ENCODE results near the gene KRT13.

Gene KRT13

DNA sequence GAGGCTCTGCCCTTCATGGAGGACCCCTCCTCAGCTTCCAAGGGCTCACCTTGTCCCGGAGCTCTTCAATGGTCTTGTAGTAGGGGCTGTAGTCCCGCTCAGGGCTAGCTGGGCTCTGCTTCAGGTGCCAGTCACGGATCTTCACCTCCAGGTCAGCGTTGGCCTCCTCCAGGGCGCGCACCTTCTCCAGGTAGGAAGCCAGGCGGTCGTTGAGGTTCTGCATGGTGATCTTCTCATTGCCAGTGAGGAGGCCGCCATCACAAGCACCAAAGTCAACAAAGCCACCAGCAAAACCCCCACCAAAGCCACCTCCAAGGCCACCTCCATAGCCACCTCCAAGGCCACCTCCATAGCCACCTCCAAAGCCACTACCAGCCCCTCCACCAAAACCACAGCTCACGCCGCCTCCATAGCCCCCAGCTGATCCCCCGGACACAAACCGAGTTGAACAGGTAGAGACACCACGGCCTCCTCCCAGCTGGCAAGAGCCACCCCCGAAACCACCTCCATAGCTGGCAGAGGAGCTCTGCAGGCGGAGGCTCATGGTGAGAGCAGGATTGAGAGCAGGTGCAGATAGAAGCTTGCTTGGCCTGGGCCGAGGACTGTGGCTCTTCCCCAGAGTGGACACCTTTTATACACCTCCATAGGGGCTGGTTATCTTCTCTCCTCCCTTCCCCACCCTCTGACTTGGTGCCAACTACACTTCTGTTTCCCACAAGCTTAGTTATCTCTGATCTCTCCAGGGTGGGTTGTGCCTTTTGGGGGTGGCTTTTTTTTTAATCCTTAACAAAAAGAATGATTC, at the start of gene KRT13:
TSS of gene KRT13 (minus strand) at position 606 of the 802 bp plus-strand sequence. CDS start at position 544, 62 bp downstream.
- no peak within 1 kb of the TSS for H3K9ac ChIP-seq (ENCODE audit: low read length in 2 of 2)
- H3K36me3 ChIP-seq (ENCODE audit: control insufficient read depth in 2 of 2, insufficient read depth in 2 of 2, low read length in 2 of 2), result no peaks in the 10 kb centered on the region
- no peaks in the 10 kb centered on the region for H3K9me3 ChIP-seq (ENCODE audit: control insufficient read depth in 2 of 2, low read length in 2 of 2)
- H3K27ac ChIP-seq (ENCODE audit: low read length), result no peak within 1 kb of the TSS
- H3K27me3 ChIP-seq (ENCODE audit: control insufficient read depth in 1 of 2, insufficient read depth in 2 of 2, low read length in 2 of 2), result no peaks in the 10 kb centered on the region
- H3K4me1 ChIP-seq (ENCODE audit: control insufficient read depth, insufficient read depth, low read length), result no peaks in the 10 kb centered on the region
- H3K4me3 ChIP-seq (ENCODE audit: low read length in 2 of 2), result no peak within 1 kb of the TSS

DNA sequence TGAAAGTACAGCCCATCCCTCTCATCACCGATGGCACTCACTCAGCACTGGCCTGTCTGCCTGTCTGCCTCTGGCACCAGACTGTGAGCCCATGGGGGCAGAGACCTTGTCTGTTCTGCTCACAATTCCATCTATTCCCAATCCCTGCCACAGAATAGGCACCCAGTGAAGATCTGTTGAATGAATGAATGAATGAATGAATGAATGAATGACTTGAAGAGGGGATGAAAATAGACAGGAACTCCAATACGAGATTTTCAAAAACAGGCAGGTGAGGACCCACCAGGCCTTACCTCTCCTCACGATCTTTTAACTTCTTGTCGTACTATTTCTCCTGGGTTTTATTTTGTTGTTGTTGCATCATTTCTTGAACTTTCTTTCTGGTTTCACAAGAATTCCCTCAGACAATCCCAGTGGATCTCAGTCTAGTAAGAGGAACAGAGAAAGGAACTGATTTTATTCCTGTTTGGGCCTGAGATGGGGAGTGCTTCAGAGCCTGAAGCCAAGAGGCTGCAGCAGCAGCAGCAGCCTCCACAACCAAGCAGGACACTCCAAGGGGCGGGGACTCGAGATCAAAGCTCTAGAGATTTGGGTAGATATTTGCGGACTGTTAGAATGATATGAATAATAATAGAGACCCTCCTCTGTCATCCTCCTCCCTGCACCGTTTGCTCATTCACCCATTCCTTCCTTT, 48.7 kb upstream of the KRT13 start:
- no peak overlapping the region for H3K27ac ChIP-seq (ENCODE audit: low read length)

DNA sequence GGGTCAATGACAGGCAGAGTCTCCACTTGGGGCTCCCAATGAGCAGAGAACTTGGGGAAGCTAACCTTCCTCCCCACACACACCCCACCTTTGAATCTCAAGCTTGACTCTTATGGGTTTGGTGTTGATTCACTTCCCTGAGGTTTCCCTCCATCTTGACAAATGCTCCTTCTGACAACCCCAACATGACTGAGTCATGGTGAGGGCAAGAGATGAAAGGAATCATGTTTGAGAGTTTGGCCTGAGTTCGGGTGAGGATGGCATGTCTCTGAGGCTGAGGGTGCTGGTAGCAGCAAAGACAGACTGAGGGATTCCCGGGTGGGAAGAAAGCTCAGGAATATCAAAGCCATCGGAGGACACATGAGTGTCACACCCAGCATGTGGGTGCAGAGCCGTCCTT, 47.8 kb upstream of the KRT13 start:
- Histone ChIP-seq H3K36me3 (ENCODE audit: control insufficient read depth in 2 of 2, insufficient read depth in 2 of 2, low read length in 2 of 2) (no peaks in the 10 kb centered on the region), H3K27ac (ENCODE audit: low read length) (no peak overlapping the region), H3K27me3 (ENCODE audit: control insufficient read depth in 1 of 2, insufficient read depth in 2 of 2, low read length in 2 of 2) (peaks cover 0 to 8% of the 10 kb centered on the region in 2 donors), H3K9ac (ENCODE audit: low read length in 2 of 2) (no peak overlapping the region), H3K4me3 (ENCODE audit: low read length in 2 of 2) (no peak overlapping the region), H3K4me1 (ENCODE audit: control insufficient read depth, insufficient read depth, low read length) (peaks cover 11% of the 10 kb centered on the region), H3K9me3 (ENCODE audit: control insufficient read depth in 2 of 2, low read length in 2 of 2) (no peaks in the 10 kb centered on the region)

More for the DNA sequence above, 48.7 kb upstream of the KRT13 start:
- no peaks in the 10 kb centered on the region for H3K9me3 ChIP-seq (ENCODE audit: control insufficient read depth in 2 of 2, low read length in 2 of 2)
- H3K27me3 ChIP-seq (ENCODE audit: control insufficient read depth in 1 of 2, insufficient read depth in 2 of 2, low read length in 2 of 2), result peaks cover 0 to 8% of the 10 kb centered on the region in 2 donors
- H3K9ac ChIP-seq (ENCODE audit: low read length in 2 of 2), result no peak overlapping the region
- H3K36me3 ChIP-seq (ENCODE audit: control insufficient read depth in 2 of 2, insufficient read depth in 2 of 2, low read length in 2 of 2), result no peaks in the 10 kb centered on the region
- H3K4me3 ChIP-seq (ENCODE audit: low read length in 2 of 2), result no peak overlapping the region
- H3K4me1 ChIP-seq (ENCODE audit: control insufficient read depth, insufficient read depth, low read length), result peaks cover 1% of the 10 kb centered on the region

DNA sequence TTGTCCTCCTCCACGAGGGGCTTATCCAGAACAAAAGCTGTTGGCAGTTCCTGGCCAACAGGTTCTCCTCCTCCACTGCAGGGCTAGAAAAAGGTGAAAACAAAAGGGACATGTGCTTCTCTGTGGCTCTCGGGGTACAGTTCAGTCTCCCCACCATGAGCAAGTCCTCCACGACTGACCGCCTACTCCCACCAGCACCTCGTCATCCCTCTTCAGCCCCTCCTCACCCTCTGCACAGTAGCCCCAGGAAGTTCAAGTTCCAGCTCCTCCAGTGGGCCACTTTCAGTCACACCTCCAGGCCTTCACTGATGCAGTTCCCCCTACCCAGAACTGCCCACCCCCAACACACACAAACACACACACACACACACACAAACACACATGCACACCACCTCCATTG, 47.0 kb upstream of the KRT13 start:
- no peaks in the 10 kb centered on the region for H3K36me3 ChIP-seq (ENCODE audit: control insufficient read depth in 2 of 2, insufficient read depth in 2 of 2, low read length in 2 of 2)
- H3K4me3 ChIP-seq (ENCODE audit: low read length in 2 of 2), result no peak overlapping the region
- peaks cover 0 to 8% of the 10 kb centered on the region in 2 donors for H3K27me3 ChIP-seq (ENCODE audit: control insufficient read depth in 1 of 2, insufficient read depth in 2 of 2, low read length in 2 of 2)
- H3K4me1 ChIP-seq (ENCODE audit: control insufficient read depth, insufficient read depth, low read length), result peaks cover 18% of the 10 kb centered on the region
- no peaks in the 10 kb centered on the region for H3K9me3 ChIP-seq (ENCODE audit: control insufficient read depth in 2 of 2, low read length in 2 of 2)
- H3K27ac ChIP-seq (ENCODE audit: low read length), result no peak overlapping the region
- H3K9ac ChIP-seq (ENCODE audit: low read length in 2 of 2), result no peak overlapping the region

DNA sequence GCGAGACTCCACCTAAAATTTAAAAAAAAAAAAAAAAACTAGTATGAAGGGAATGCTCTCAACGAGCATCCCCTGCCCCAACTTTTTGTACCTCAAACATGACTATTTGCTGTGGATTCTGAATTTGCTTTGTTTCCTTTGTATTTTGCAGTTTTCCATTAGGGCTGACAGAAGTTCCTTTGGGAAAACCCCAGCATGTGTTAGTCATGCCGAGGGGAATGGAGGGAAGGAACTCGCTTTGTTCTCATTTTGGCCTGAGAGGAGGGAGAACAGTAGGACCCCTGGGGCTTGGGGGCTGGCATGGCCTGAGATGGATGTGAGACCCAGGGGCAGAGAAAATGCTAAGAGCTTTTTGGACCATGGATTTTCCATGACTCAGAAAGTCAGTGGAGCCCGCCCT, 46.0 kb upstream of the KRT13 start:
- Histone ChIP-seq H3K4me1 (ENCODE audit: control insufficient read depth, insufficient read depth, low read length) (peaks cover 18% of the 10 kb centered on the region), H3K9me3 (ENCODE audit: control insufficient read depth in 2 of 2, low read length in 2 of 2) (peaks cover 0 to 2% of the 10 kb centered on the region in 2 donors), H3K4me3 (ENCODE audit: low read length in 2 of 2) (no peak overlapping the region), H3K27me3 (ENCODE audit: control insufficient read depth in 1 of 2, insufficient read depth in 2 of 2, low read length in 2 of 2) (peaks cover 0 to 6% of the 10 kb centered on the region in 2 donors), H3K36me3 (ENCODE audit: control insufficient read depth in 2 of 2, insufficient read depth in 2 of 2, low read length in 2 of 2) (no peaks in the 10 kb centered on the region), H3K27ac (ENCODE audit: low read length) (no peak overlapping the region), H3K9ac (ENCODE audit: low read length in 2 of 2) (no peak overlapping the region)

DNA sequence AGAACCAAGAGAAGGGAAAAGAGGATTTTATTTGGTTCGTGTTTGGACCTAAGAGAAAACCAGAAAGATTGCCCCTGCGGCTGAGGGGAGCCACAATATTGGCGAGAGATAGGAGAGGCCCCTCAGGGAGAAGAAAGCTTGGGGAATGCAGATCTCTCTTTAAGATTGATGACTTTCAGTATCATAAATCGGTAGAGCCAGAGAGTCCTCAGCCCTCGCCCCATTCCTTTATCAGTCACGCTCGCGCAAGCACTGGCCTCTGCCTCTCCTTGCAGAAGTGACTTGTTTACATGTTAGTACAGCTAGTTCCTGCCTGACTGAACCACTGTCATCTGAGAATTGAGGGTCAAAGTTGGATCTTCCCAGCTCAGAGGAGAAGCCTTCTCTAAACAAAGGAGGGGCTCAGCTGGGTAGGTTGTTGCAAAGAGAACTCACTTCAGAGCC, 44.2 kb upstream of the KRT13 start:
- Histone ChIP-seq H3K36me3 (ENCODE audit: control insufficient read depth in 2 of 2, insufficient read depth in 2 of 2, low read length in 2 of 2) (no peaks in the 10 kb centered on the region), H3K4me1 (ENCODE audit: control insufficient read depth, insufficient read depth, low read length) (peaks cover 18% of the 10 kb centered on the region), H3K9me3 (ENCODE audit: control insufficient read depth in 2 of 2, low read length in 2 of 2) (peaks cover 0 to 3% of the 10 kb centered on the region in 2 donors), H3K27me3 (ENCODE audit: control insufficient read depth in 1 of 2, insufficient read depth in 2 of 2, low read length in 2 of 2) (peaks cover 0 to 6% of the 10 kb centered on the region in 2 donors), H3K9ac (ENCODE audit: low read length in 2 of 2) (no peak overlapping the region), H3K27ac (ENCODE audit: low read length) (no peak overlapping the region), H3K4me3 (ENCODE audit: low read length in 2 of 2) (no peak overlapping the region)

DNA sequence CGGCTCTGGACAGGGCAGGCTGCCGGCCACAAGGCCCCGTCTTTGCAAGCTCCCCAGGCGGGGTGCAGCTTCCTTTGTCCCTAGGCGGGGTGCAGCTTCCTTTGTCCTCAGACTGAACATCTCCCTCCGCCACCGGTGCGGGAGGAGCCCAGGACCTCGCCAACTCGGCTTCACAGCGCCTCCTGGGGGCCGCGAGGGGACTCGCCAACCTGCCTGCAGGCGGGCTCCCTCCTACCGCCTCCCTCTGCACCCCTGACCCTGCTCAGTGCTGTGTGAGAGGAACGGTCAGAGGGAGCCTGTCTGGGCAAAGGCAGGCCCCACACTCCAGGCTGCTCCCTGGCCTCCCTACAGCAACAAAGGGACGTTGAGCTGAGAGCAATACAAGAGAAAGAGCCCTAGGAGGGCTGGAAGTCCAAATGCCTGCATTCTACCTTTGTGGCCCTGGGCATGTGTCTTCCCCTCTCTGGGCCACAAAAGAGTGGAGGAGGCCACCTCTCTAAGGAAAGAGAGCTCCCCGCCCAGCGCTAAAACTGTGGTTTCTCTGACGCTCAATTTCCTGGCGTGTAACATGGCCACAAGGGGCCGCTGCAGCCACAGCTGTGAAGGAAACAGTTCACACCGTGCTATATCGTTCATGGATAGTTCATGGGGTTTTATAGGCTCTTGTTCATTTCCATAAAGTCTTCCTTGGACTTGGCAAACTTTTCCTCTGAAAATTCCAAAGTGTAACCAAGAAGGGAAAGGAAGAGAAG, 43.6 kb upstream of the KRT13 start:
- no peak overlapping the region for H3K27ac ChIP-seq (ENCODE audit: low read length)
- no peaks in the 10 kb centered on the region for H3K36me3 ChIP-seq (ENCODE audit: control insufficient read depth in 2 of 2, insufficient read depth in 2 of 2, low read length in 2 of 2)
- peaks cover 18% of the 10 kb centered on the region for H3K4me1 ChIP-seq (ENCODE audit: control insufficient read depth, insufficient read depth, low read length)
- peaks cover 0 to 3% of the 10 kb centered on the region in 2 donors for H3K9me3 ChIP-seq (ENCODE audit: control insufficient read depth in 2 of 2, low read length in 2 of 2)
- H3K9ac ChIP-seq (ENCODE audit: low read length in 2 of 2), result peak overlapping the region in 1 of 2 donors; percentile 47
- peaks cover 0 to 6% of the 10 kb centered on the region in 2 donors for H3K27me3 ChIP-seq (ENCODE audit: control insufficient read depth in 1 of 2, insufficient read depth in 2 of 2, low read length in 2 of 2)
- peak overlapping the region; percentile 62 to 70 for H3K4me3 ChIP-seq (ENCODE audit: low read length in 2 of 2)

DNA sequence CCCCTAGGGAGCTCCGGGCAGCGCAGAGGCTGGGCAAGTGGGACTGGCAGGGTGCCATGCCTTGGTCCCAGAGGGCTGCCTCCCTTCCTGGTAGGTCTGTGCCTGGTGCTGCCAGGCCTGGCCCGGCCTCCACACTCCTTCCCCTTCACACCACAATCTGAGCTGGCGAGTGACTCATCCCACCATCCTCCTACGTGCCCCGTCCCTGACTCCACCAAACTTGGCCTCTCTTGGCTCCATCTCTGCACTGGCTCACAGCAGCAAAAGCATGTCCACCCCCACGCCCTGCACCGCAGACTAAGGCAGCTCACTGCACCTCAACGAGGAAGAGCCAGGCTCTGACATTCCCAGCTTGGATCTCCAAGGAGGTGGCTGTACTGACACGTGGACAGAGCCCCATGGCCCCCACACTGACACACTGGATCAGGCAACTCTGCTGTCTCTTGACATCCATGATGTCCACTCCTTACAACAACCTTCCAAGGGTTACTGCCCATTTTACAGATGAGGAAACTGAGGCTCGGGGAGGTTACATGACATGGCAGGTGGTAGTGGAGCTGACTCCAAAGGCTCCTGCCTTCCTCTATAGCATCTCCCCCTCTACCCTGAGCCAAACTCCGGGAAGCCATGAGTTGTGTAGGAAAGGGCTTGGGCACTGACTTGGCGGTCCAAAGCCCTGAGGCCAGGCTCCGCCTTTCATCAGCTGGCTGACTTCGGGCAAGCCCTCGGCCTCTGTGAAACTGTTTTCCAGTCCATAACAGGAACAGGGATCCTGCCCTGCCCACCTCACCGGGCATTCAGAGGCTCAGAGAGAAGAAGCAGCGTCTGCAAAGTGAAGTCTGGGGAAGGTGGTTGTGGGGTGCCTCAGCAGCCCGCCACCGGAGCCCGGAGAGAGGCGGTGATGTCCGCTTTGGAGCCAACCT, 42.8 kb upstream of the KRT13 start:
- Histone ChIP-seq H3K27me3 (ENCODE audit: control insufficient read depth in 1 of 2, insufficient read depth in 2 of 2, low read length in 2 of 2) (peaks cover 0 to 3% of the 10 kb centered on the region in 2 donors), H3K4me1 (ENCODE audit: control insufficient read depth, insufficient read depth, low read length) (peaks cover 18% of the 10 kb centered on the region), H3K9me3 (ENCODE audit: control insufficient read depth in 2 of 2, low read length in 2 of 2) (peaks cover 0 to 3% of the 10 kb centered on the region in 2 donors), H3K4me3 (ENCODE audit: low read length in 2 of 2) (peak overlapping the region; percentile 62 to 70), H3K27ac (ENCODE audit: low read length) (no peak overlapping the region), H3K36me3 (ENCODE audit: control insufficient read depth in 2 of 2, insufficient read depth in 2 of 2, low read length in 2 of 2) (no peaks in the 10 kb centered on the region), H3K9ac (ENCODE audit: low read length in 2 of 2) (no peak overlapping the region)

DNA sequence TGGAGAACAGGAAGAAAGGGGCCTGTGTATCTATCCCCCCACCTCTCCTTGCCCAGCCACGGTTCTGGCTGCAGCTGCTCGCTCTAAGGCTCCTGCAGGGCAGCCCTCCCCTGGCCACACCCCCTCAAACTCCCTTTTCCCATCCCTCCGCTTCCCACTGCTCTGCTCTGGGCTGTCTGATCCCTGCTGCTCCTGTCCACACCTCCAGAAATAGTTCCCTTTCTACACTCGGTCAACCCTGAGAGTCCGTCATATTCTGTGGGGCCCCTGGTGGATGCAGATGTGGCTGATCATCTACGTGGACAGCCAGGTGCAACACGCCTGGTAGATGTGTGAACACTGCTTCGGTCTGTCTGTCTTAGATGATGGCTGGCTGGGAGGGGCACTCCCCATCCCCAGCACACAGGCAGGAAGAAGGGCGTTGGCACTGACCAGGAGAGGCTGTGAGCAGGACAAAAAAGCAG, 42.0 kb upstream of the KRT13 start:
- Histone ChIP-seq H3K27ac (ENCODE audit: low read length) (no peak overlapping the region), H3K4me3 (ENCODE audit: low read length in 2 of 2) (no peak overlapping the region)

More for the DNA sequence above, 42.0 kb upstream of the KRT13 start:
- Histone ChIP-seq H3K9ac (ENCODE audit: low read length in 2 of 2) (no peak overlapping the region), H3K9me3 (ENCODE audit: control insufficient read depth in 2 of 2, low read length in 2 of 2) (peaks cover 0 to 3% of the 10 kb centered on the region in 2 donors), H3K27me3 (ENCODE audit: control insufficient read depth in 1 of 2, insufficient read depth in 2 of 2, low read length in 2 of 2) (peaks cover 0 to 3% of the 10 kb centered on the region in 2 donors), H3K4me1 (ENCODE audit: control insufficient read depth, insufficient read depth, low read length) (peaks cover 18% of the 10 kb centered on the region), H3K36me3 (ENCODE audit: control insufficient read depth in 2 of 2, insufficient read depth in 2 of 2, low read length in 2 of 2) (no peaks in the 10 kb centered on the region)
